Embryonic facial prominence (tissue), 1 donor: ENCODE data around the gene ASAP2.
"Not testable (repeated sequence)": the region's sequence is repeated elsewhere in the genome, so short reads cannot be mapped to it uniquely, and the experiment has no call there.

Experiments
- DNase-seq: peaks from one replicate; pipeline ENCODE4 v3.0.0-alpha.2; 2016; ENCODE audit errors: extremely low spot score

The ASAP2 gene

GRCh38 chr2:9251154-9252001 is 44.8 kb downstream of the ASAP2 start:
- no peak for DNase-seq

GRCh38 chr2:9252002-9252357 is 45.4 kb downstream of the ASAP2 start:
- DNase-seq: no peak

GRCh38 chr2:9255416-9255815 is 48.8 kb downstream of the ASAP2 start:
- no peak for DNase-seq

- DNase-seq: no peak
Observed at GRCh38 chr2:9256147-9256546, 49.5 kb downstream of the ASAP2 start.

- no peak for DNase-seq
Observed at GRCh38 chr2:9256570-9257043, 50.0 kb downstream of the ASAP2 start.

GRCh38 chr2:9258501-9258900 is 51.9 kb downstream of the ASAP2 start:
- DNase-seq: no peak

- no peak for DNase-seq
Observed at GRCh38 chr2:9258953-9259399, 52.4 kb downstream of the ASAP2 start.

- DNase-seq: no peak
Observed at GRCh38 chr2:9260464-9260918, 53.9 kb downstream of the ASAP2 start.

- DNase-seq: no peak
Observed at GRCh38 chr2:9261231-9261883, 54.7 kb downstream of the ASAP2 start.

- no peak for DNase-seq
Observed at GRCh38 chr2:9262671-9263171, 56.1 kb downstream of the ASAP2 start.

- DNase-seq: no peak
Observed at GRCh38 chr2:9263428-9263827, 56.8 kb downstream of the ASAP2 start.

- DNase-seq: no peak
Observed at GRCh38 chr2:9264301-9264700, 57.7 kb downstream of the ASAP2 start.

- no peak for DNase-seq
Observed at GRCh38 chr2:9266711-9267110, 60.1 kb downstream of the ASAP2 start.

GRCh38 chr2:9267286-9267685 is 60.7 kb downstream of the ASAP2 start:
- not testable (repeated sequence) for DNase-seq

GRCh38 chr2:9268301-9269080 is 61.9 kb downstream of the ASAP2 start:
- DNase-seq: no peak

- DNase-seq: no peak
Observed at GRCh38 chr2:9269295-9269694, 62.7 kb downstream of the ASAP2 start.

- DNase-seq: no peak
Observed at GRCh38 chr2:9269695-9270360, 63.2 kb downstream of the ASAP2 start.

GRCh38 chr2:9271091-9271490 is 64.5 kb downstream of the ASAP2 start:
- no peak for DNase-seq

- DNase-seq: no peak
Observed at GRCh38 chr2:9271691-9272090, 65.1 kb downstream of the ASAP2 start.

GRCh38 chr2:9273486-9274130 is 67.0 kb downstream of the ASAP2 start:
- no peak for DNase-seq
